NCI-H82 treated with DMSO at 0.1 percent for 48 hours (cell line): ENCODE data around the gene SOCS3.

ENCODE experiments used
- DNase-seq: peaks from one replicate; lab custom pipeline; 2025; ENCODE audit not compliant: unreplicated experiment; lab: John Stamatoyannopoulos, UW

The SOCS3 gene

GRCh38 chr17:78351449-78352006 is 8.3 kb downstream of the SOCS3 start:
- no peak for DNase-seq

GRCh38 chr17:78349891-78350642 is 9.8 kb downstream of the SOCS3 start:
- DNase-seq, result no peak

GRCh38 chr17:78348055-78348770 is 11.7 kb downstream of the SOCS3 start:
- no peak for DNase-seq

GRCh38 chr17:78347453-78347852 is 12.4 kb downstream of the SOCS3 start:
- DNase-seq, result no peak

GRCh38 chr17:78346605-78347250 is 13.1 kb downstream of the SOCS3 start:
- no peak for DNase-seq

GRCh38 chr17:78345791-78346494 is 13.9 kb downstream of the SOCS3 start:
- DNase-seq, result no peak

GRCh38 chr17:78345172-78345571 is 14.7 kb downstream of the SOCS3 start:
- no peak for DNase-seq

GRCh38 chr17:78344666-78345065 is 15.2 kb downstream of the SOCS3 start:
- no peak for DNase-seq

GRCh38 chr17:78343543-78344201 is 16.2 kb downstream of the SOCS3 start:
- DNase-seq, result no peak

GRCh38 chr17:78343187-78343542 is 16.7 kb downstream of the SOCS3 start:
- DNase-seq, result no peak

- no peak for DNase-seq
These were observed 17.3 kb downstream of the SOCS3 start for GRCh38 chr17:78342449-78343186.

- DNase-seq, result no peak
These were observed 18.1 kb downstream of the SOCS3 start for GRCh38 chr17:78341559-78342448.

GRCh38 chr17:78340183-78340955 is 19.5 kb downstream of the SOCS3 start:
- DNase-seq, result no peak

GRCh38 chr17:78338486-78339259 is 21.2 kb downstream of the SOCS3 start:
- DNase-seq, result no peak

GRCh38 chr17:78337244-78338109 is 22.4 kb downstream of the SOCS3 start:
- no peak for DNase-seq

- DNase-seq, result no peak
These were observed 24.7 kb downstream of the SOCS3 start for GRCh38 chr17:78335209-78335608.

- DNase-seq, result no peak
These were observed 26.9 kb downstream of the SOCS3 start for GRCh38 chr17:78332991-78333390.
